ENCODE data around the gene CHST15.

DNA sequence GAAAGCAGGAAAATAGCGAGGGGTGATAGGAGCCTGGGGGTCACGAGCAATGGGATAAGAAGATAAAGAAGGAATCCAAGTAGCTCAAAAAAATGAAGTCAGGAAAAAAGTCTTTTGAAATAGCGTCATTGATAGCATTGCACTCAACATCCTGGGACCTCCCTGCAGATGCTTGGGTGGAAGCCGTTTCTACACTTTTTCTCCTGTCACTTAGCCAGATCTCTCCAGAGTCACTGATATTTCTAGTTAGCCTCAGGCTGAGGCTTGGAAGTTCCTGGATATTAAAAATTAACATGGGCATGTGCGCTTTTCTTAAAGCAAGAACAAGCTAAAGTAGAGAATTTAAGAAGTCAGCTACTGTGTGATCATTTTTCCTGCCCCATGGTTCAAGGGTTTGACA is 39.5 kb upstream of the CHST15 start:
- TF ChIP-seq, protein P1, sequence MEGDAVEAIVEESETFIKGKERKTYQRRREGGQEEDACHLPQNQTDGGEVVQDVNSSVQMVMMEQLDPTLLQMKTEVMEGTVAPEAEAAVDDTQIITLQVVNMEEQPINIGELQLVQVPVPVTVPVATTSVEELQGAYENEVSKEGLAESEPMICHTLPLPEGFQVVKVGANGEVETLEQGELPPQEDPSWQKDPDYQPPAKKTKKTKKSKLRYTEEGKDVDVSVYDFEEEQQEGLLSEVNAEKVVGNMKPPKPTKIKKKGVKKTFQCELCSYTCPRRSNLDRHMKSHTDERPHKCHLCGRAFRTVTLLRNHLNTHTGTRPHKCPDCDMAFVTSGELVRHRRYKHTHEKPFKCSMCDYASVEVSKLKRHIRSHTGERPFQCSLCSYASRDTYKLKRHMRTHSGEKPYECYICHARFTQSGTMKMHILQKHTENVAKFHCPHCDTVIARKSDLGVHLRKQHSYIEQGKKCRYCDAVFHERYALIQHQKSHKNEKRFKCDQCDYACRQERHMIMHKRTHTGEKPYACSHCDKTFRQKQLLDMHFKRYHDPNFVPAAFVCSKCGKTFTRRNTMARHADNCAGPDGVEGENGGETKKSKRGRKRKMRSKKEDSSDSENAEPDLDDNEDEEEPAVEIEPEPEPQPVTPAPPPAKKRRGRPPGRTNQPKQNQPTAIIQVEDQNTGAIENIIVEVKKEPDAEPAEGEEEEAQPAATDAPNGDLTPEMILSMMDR (IDR thresholded peaks at IDR 0.05), result no peak
- no peak for TF ChIP-seq POLR2A (IDR thresholded peaks at IDR 0.05)

Measured in vagina (tissue), 2 donors.